ENCODE data around the gene CALHM5.

Gene CALHM5

GRCh38 chr6:116524236-116524635 is 12.8 kb downstream of the CALHM5 start:
- H3K4me2 ChIP-seq (ENCODE audit: insufficient read depth, low read length, poor library complexity, severe bottlenecking): no peak overlapping the region
- no CpG with 5 or more reads among the region's 2 CpGs for WGBS, 2 donors (ENCODE audit: extremely low coverage in 2 of 2, insufficient read length in 2 of 2, insufficient replicate concordance in 1 of 2)
- H2BK15ac ChIP-seq (ENCODE audit: low read length): no peak overlapping the region
- no peak overlapping the region for H2AFZ ChIP-seq (ENCODE audit: low read length)
- no peak overlapping the region for H3K14ac ChIP-seq (ENCODE audit: low read length)
- no peak overlapping the region for H4K91ac ChIP-seq (ENCODE audit: low read depth, low read length, poor library complexity)
- H3K27me3 ChIP-seq (ENCODE audit: control insufficient read depth in 3 of 3, insufficient read depth in 3 of 3, low read depth in 1 of 3, low read length in 3 of 3): no peaks in the 10 kb centered on the region
- peaks cover 3% of the 10 kb centered on the region in 2 donors for H3K4me1 ChIP-seq (ENCODE audit: control insufficient read depth in 2 of 2, insufficient read depth in 1 of 2, low read depth in 1 of 2, low read length in 2 of 2)
- H3K36me3 ChIP-seq (replicated peaks in 1 of 2; ENCODE audit: control insufficient read depth in 2 of 2, insufficient read depth in 2 of 2, low read length in 2 of 2): no peaks in the 10 kb centered on the region
- H2BK120ac ChIP-seq (ENCODE audit: low read depth, low read length): no peak overlapping the region
- H3K9ac ChIP-seq (ENCODE audit: low read depth, low read length, poor library complexity): no peak overlapping the region
- DNase-seq (ENCODE audit: low spot score): no peak
- H3K4ac ChIP-seq (ENCODE audit: low read length): no peak overlapping the region
- no peak overlapping the region for H3K23ac ChIP-seq (ENCODE audit: low read depth, low read length, poor library complexity)
- no peak overlapping the region for H2BK12ac ChIP-seq (ENCODE audit: low read length)
- H3K4me3 ChIP-seq (ENCODE audit: low read length in 2 of 2): no peak overlapping the region
- no peak overlapping the region for H2BK5ac ChIP-seq (ENCODE audit: low read length)
- H3K9me3 ChIP-seq (replicated peaks in 1 of 2; ENCODE audit: control insufficient read depth in 2 of 2, insufficient read depth in 1 of 2, low read depth in 1 of 2, low read length in 2 of 2): no peaks in the 10 kb centered on the region
- no peaks in the 10 kb centered on the region for H3K79me1 ChIP-seq (ENCODE audit: low read depth, low read length)
- H4K8ac ChIP-seq (ENCODE audit: low read depth, low read length): no peak overlapping the region
- H3K18ac ChIP-seq (ENCODE audit: low read length): no peak overlapping the region
- H2AK5ac ChIP-seq (ENCODE audit: low read depth, low read length): no peak overlapping the region
- H3K27ac ChIP-seq (replicated peaks; ENCODE audit: low read length): no peak overlapping the region

GRCh38 chr6:116528133-116528532 is 16.7 kb downstream of the CALHM5 start:
- Histone ChIP-seq H3K23ac (ENCODE audit: low read depth, low read length, poor library complexity) (no peak overlapping the region), H3K9me3 (replicated peaks in 1 of 2; ENCODE audit: control insufficient read depth in 2 of 2, insufficient read depth in 1 of 2, low read depth in 1 of 2, low read length in 2 of 2) (no peaks in the 10 kb centered on the region), H2BK15ac (ENCODE audit: low read length) (no peak overlapping the region), H3K4me1 (ENCODE audit: control insufficient read depth in 2 of 2, insufficient read depth in 1 of 2, low read depth in 1 of 2, low read length in 2 of 2) (peaks cover 7 to 14% of the 10 kb centered on the region in 2 donors), H3K4me3 (ENCODE audit: low read length in 2 of 2) (no peak overlapping the region), H4K8ac (ENCODE audit: low read depth, low read length) (no peak overlapping the region), H3K79me1 (ENCODE audit: low read depth, low read length) (no peaks in the 10 kb centered on the region), H2BK5ac (ENCODE audit: low read length) (no peak overlapping the region), H2BK120ac (ENCODE audit: low read depth, low read length) (no peak overlapping the region), H2AK5ac (ENCODE audit: low read depth, low read length) (no peak overlapping the region), H3K4me2 (ENCODE audit: insufficient read depth, low read length, poor library complexity, severe bottlenecking) (no peak overlapping the region), H3K36me3 (replicated peaks in 1 of 2; ENCODE audit: control insufficient read depth in 2 of 2, insufficient read depth in 2 of 2, low read length in 2 of 2) (no peaks in the 10 kb centered on the region), H3K9ac (ENCODE audit: low read depth, low read length, poor library complexity) (no peak overlapping the region), H3K18ac (ENCODE audit: low read length) (no peak overlapping the region), H3K4ac (ENCODE audit: low read length) (no peak overlapping the region), H3K14ac (ENCODE audit: low read length) (no peak overlapping the region), H3K27me3 (ENCODE audit: control insufficient read depth in 3 of 3, insufficient read depth in 3 of 3, low read depth in 1 of 3, low read length in 3 of 3) (no peaks in the 10 kb centered on the region), H4K91ac (ENCODE audit: low read depth, low read length, poor library complexity) (no peak overlapping the region), H2BK12ac (ENCODE audit: low read length) (no peak overlapping the region), H3K27ac (replicated peaks; ENCODE audit: low read length) (no peak overlapping the region), H2AFZ (ENCODE audit: low read length) (no peak overlapping the region)
- no CpG with 5 or more reads among the region's 1 CpG for WGBS, 2 donors (ENCODE audit: extremely low coverage in 2 of 2, insufficient read length in 2 of 2, insufficient replicate concordance in 1 of 2)
- no peak for DNase-seq (ENCODE audit: low spot score)

- no CpG with 5 or more reads among the region's 3 CpGs for WGBS, 2 donors (ENCODE audit: extremely low coverage in 2 of 2, insufficient read length in 2 of 2, insufficient replicate concordance in 1 of 2)
These were observed 17.3 kb downstream of the CALHM5 start for GRCh38 chr6:116528780-116529179.

GRCh38 chr6:116529466-116530290 is 18.2 kb downstream of the CALHM5 start:
- Histone ChIP-seq H2BK5ac (ENCODE audit: low read length) (no peak overlapping the region), H3K14ac (ENCODE audit: low read length) (no peak overlapping the region), H2AFZ (ENCODE audit: low read length) (no peak overlapping the region), H3K23ac (ENCODE audit: low read depth, low read length, poor library complexity) (no peak overlapping the region), H3K9ac (ENCODE audit: low read depth, low read length, poor library complexity) (no peak overlapping the region), H3K4me1 (ENCODE audit: control insufficient read depth in 2 of 2, insufficient read depth in 1 of 2, low read depth in 1 of 2, low read length in 2 of 2) (peaks cover 10 to 19% of the 10 kb centered on the region in 2 donors), H3K4me3 (ENCODE audit: low read length in 2 of 2) (no peak overlapping the region), H2AK5ac (ENCODE audit: low read depth, low read length) (no peak overlapping the region), H2BK12ac (ENCODE audit: low read length) (no peak overlapping the region), H3K36me3 (replicated peaks in 1 of 2; ENCODE audit: control insufficient read depth in 2 of 2, insufficient read depth in 2 of 2, low read length in 2 of 2) (no peaks in the 10 kb centered on the region), H3K27me3 (ENCODE audit: control insufficient read depth in 3 of 3, insufficient read depth in 3 of 3, low read depth in 1 of 3, low read length in 3 of 3) (no peaks in the 10 kb centered on the region), H3K4ac (ENCODE audit: low read length) (no peak overlapping the region), H3K79me1 (ENCODE audit: low read depth, low read length) (no peaks in the 10 kb centered on the region), H4K91ac (ENCODE audit: low read depth, low read length, poor library complexity) (no peak overlapping the region), H4K8ac (ENCODE audit: low read depth, low read length) (no peak overlapping the region), H3K18ac (ENCODE audit: low read length) (no peak overlapping the region), H2BK15ac (ENCODE audit: low read length) (no peak overlapping the region), H3K4me2 (ENCODE audit: insufficient read depth, low read length, poor library complexity, severe bottlenecking) (no peak overlapping the region), H3K27ac (replicated peaks; ENCODE audit: low read length) (no peak overlapping the region), H3K9me3 (replicated peaks in 1 of 2; ENCODE audit: control insufficient read depth in 2 of 2, insufficient read depth in 1 of 2, low read depth in 1 of 2, low read length in 2 of 2) (no peaks in the 10 kb centered on the region), H2BK120ac (ENCODE audit: low read depth, low read length) (no peak overlapping the region)
- no peak for DNase-seq (ENCODE audit: low spot score)
- WGBS, 2 donors (ENCODE audit: extremely low coverage in 2 of 2, insufficient read length in 2 of 2, insufficient replicate concordance in 1 of 2): no CpG with 5 or more reads among the region's 3 CpGs

More at GRCh38 chr6:116528780-116529179, 17.3 kb downstream of the CALHM5 start:
- no peak overlapping the region for H4K91ac ChIP-seq (ENCODE audit: low read depth, low read length, poor library complexity)
- peaks cover 10 to 20% of the 10 kb centered on the region in 2 donors for H3K4me1 ChIP-seq (ENCODE audit: control insufficient read depth in 2 of 2, insufficient read depth in 1 of 2, low read depth in 1 of 2, low read length in 2 of 2)
- H3K18ac ChIP-seq (ENCODE audit: low read length): no peak overlapping the region
- H2AFZ ChIP-seq (ENCODE audit: low read length): no peak overlapping the region
- H3K9ac ChIP-seq (ENCODE audit: low read depth, low read length, poor library complexity): no peak overlapping the region
- H3K14ac ChIP-seq (ENCODE audit: low read length): no peak overlapping the region
- no peak overlapping the region for H3K4me2 ChIP-seq (ENCODE audit: insufficient read depth, low read length, poor library complexity, severe bottlenecking)
- H2BK5ac ChIP-seq (ENCODE audit: low read length): no peak overlapping the region
- no peak overlapping the region for H2BK12ac ChIP-seq (ENCODE audit: low read length)
- no peaks in the 10 kb centered on the region for H3K79me1 ChIP-seq (ENCODE audit: low read depth, low read length)
- no peaks in the 10 kb centered on the region for H3K9me3 ChIP-seq (replicated peaks in 1 of 2; ENCODE audit: control insufficient read depth in 2 of 2, insufficient read depth in 1 of 2, low read depth in 1 of 2, low read length in 2 of 2)
- no peak overlapping the region for H3K4ac ChIP-seq (ENCODE audit: low read length)
- H2BK120ac ChIP-seq (ENCODE audit: low read depth, low read length): no peak overlapping the region
- no peak overlapping the region for H2AK5ac ChIP-seq (ENCODE audit: low read depth, low read length)
- no peak overlapping the region for H3K4me3 ChIP-seq (ENCODE audit: low read length in 2 of 2)
- no peaks in the 10 kb centered on the region for H3K27me3 ChIP-seq (ENCODE audit: control insufficient read depth in 3 of 3, insufficient read depth in 3 of 3, low read depth in 1 of 3, low read length in 3 of 3)
- H4K8ac ChIP-seq (ENCODE audit: low read depth, low read length): no peak overlapping the region
- H2BK15ac ChIP-seq (ENCODE audit: low read length): no peak overlapping the region
- no peak for DNase-seq (ENCODE audit: low spot score)
- H3K27ac ChIP-seq (replicated peaks; ENCODE audit: low read length): no peak overlapping the region
- H3K23ac ChIP-seq (ENCODE audit: low read depth, low read length, poor library complexity): no peak overlapping the region
- no peaks in the 10 kb centered on the region for H3K36me3 ChIP-seq (replicated peaks in 1 of 2; ENCODE audit: control insufficient read depth in 2 of 2, insufficient read depth in 2 of 2, low read length in 2 of 2)

Measured in neuronal stem cell (in vitro differentiated cells).